ENCODE data around the gene OR1S1. TPM values are rescaled to one million over a fixed set of nuclear protein-coding genes. Genes with fewer than 3 reads are reported as not detected.
"Not testable (repeated sequence)": the region's sequence is repeated elsewhere in the genome, so short reads cannot be mapped to it uniquely, and the experiment has no call there.

The OR1S1 gene
- not detected for polyA plus RNA-seq

DNA sequence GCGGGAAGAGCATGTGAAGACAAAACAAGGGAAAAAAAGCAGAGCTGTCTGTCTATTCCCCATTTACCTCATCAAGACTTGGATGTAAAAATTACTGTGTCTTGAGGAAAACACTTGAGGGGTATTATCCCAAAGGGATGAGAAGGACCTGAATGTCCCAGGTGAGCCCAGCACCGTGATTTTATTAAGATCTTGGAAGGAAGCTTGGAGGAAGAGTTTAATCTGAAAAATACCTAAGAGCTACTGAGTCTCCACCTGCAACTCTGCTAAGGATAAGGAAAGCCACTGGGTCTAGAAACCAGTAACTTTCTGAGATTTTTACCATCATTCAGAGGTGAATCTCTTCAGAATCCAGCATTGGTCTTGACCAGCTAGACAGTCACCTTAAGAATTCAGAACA is at the start of gene OR1S1:
Gene OR1S1, plus strand, starts transcription at position 301 of the 400 bp plus-strand sequence.
- WGBS, 3 donors, result 83 to 86% (median 85%) methylated on average over 1 to 2 of the region's 2 CpGs
- H3K27ac ChIP-seq (ENCODE audit: low read depth, low read length), result not testable (repeated sequence)

DNA sequence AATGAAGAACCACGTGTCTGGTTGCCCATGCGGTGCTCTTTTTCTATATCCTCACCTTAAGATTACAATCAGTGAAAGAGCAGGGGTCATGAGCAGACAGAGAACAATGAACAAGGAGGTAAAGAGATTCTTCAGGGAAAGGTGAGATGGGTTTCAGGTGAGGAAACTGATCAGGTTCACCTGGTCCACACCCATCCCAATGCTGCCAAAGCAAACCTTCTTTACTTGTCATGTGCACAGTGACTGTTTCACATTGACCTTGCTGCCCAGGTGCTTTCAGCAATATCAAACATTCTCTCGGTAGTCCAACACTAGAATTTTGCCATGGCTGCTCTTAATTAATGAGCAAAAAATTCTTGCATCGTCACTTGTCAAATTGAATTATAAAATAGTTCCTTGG is 48.1 kb upstream of the OR1S1 start:
- H3K27ac ChIP-seq (ENCODE audit: low read depth, low read length), result no peak overlapping the region
- WGBS, 3 donors, result 57 to 84% (median 83%) methylated on average over 4 of the region's 4 CpGs

DNA sequence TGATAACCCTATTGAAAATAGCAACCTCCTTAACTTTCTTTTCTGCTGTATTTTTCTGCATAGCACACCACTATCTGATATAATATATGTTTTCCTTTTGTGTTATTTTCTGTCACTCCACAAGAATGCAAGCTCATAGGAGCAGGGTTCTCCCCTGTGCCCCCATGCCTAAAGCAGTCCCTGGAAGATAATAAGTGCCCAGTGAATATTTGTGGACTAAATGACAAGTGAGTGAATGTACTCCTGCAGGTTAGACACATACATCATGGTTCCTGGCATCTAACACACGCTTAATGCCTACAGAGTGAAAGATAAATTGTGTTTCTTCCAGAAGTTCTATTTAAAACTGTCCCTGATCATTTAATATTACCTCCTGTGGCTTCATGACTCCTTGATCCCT is 47.5 kb upstream of the OR1S1 start:
- 48 to 73% (median 64%) methylated on average over 1 of the region's 1 CpG for WGBS, 3 donors

DNA sequence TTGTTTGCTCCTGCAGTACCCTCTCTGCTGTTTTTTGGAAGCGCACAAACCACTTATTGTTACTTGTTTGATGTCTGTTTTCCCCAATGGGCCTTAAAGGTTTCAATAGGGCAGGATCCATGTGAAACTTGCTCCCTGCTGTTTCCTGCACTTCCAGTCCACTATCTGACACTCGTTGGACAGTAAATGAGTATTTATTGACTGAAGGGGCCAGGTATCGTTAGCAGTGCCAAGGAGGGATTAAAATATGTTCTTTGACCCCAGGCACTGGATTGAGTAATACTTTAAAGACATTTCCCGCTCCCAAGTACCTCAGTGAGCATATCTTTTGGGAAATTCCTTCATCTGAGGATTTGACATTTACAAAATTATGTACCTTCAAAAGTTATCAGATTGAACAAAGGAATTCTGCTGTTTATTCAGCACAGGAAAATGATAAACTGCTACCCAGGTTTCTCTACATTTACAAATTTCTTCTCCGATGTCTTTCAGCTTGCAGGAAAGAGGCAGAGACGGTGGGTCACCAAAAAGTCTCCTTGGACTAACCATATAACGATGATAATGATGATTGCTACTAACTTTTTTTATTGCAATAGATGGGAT is 46.9 kb upstream of the OR1S1 start:
- no peak overlapping the region for H3K27ac ChIP-seq (ENCODE audit: low read depth, low read length)
- 42 to 68% (median 64%) methylated on average over 7 of the region's 7 CpGs for WGBS, 3 donors

More for the DNA sequence above, 47.5 kb upstream of the OR1S1 start:
- no peak overlapping the region for H3K27ac ChIP-seq (ENCODE audit: low read depth, low read length)

DNA sequence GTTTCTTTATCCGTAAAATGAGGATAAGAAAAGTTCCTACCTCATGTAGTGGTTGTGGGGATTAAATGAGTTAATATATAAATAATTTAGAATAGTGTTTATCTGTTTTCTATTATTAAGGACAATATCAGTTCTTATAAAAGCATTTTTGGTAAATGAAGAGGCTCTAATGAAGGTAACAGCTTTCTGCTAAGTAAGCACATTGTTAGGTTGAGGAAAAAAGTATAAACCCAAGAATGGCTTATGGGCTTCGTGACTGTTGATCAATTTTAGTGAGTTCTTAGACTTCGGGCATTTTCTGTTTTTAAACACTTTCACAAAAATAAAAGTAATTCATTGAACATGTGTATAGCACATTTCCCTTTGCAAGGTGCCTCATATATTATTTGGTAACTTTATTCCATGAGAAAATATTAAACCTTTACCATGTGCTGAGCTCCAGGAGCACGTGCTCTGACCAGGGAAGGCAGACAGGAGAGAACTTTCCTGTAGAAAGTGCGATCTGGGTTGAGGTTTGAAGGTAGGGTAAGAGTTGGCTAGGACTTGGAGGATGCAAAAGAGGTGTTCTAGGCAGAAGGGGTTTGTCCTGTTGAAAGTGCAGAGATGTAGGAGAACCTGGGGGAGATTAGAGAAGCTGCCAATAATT is 35.0 kb upstream of the OR1S1 start:
- WGBS, 3 donors, result 74 to 85% (median 81%) methylated on average over 5 of the region's 5 CpGs
- no peak overlapping the region for H3K27ac ChIP-seq (ENCODE audit: low read depth, low read length)

DNA sequence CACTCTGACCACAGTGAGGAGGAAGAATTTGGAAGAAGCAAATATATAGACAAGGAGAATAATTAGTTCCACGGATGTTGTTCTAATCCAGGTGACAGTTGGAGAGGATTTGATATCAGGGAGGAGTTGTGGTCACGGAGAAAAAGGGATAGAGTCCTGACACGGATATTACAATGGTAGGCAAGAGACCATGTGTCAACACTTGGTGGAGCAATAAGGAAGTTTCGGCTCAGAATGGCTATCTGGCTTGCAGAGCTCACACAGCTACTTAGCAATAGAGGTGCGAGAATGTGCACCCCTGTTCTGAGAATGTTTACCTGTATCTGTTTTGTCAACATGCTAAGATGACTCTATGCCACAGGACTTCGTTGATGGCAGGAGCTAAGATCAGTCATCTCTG is 34.1 kb upstream of the OR1S1 start:
- 77 to 86% (median 84%) methylated on average over 6 of the region's 6 CpGs for WGBS, 3 donors
- no peak overlapping the region for H3K27ac ChIP-seq (ENCODE audit: low read depth, low read length)

DNA sequence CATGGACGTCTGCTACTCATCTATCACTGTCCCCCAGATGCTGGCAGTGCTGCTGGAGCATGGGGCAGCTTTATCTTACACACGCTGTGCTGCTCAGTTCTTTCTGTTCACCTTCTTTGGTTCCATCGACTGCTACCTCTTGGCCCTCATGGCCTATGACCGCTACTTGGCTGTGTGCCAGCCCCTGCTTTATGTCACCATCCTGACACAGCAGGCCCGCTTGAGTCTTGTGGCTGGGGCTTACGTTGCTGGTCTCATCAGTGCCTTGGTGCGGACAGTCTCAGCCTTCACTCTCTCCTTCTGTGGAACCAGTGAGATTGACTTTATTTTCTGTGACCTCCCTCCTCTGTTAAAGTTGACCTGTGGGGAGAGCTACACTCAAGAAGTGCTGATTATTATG is 32.9 kb upstream of the OR1S1 start:
- 66 to 76% (median 75%) methylated on average over 7 of the region's 7 CpGs for WGBS, 3 donors
- no peak overlapping the region for H3K27ac ChIP-seq (ENCODE audit: low read depth, low read length)

DNA sequence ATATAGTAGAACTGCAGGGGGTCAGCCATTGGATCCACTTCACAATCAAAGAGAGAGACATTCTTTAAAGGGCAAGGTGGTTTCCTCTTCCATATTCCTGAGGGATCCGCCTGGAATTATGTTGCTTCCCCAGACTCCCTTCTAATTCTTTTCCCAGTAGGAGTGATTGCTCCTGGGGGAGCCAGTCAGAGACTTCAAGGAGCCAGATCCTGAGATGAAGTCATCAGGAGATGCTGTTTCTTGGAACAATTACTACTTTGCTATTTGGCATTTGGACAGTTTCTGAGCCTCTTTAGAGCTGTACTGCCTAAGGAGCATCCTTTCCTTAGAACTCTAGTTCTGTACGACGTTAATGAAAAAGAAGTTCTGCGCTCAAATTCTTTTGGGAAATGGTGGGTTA is 25.6 kb upstream of the OR1S1 start:
- WGBS, 3 donors, result 70 to 90% (median 81%) methylated on average over 4 of the region's 4 CpGs
- H3K27ac ChIP-seq (ENCODE audit: low read depth, low read length), result no peak overlapping the region

DNA sequence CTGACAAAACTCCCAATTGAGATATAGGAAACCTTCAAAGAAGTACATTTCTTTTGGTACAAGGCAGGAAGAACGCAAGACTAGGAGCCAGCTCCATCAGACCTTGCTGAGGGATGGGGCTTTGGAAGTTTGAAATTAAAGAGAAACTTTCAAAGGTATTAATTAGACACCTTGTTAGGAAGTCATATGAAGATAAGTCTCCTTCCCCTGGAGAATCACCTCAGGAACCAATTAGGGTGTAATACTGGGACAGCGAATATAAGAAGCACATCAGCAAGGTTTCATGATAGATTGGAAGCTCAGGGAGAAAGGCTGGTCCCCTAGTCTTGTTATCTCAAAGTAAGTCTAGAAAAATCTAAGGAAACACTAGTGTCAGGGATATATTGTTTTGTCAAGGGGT is 23.8 kb upstream of the OR1S1 start, which contains the start of gene OR9Q2:
Gene OR9Q2, plus strand, starts transcription at position 301 of the 400 bp plus-strand sequence. CDS start 1,421 bp downstream, outside the sequence.
- 84 to 91% (median 90%) methylated on average over 2 of the region's 2 CpGs for WGBS, 3 donors
- no peak within 1 kb of the TSS for H3K27ac ChIP-seq (ENCODE audit: low read depth, low read length)

DNA sequence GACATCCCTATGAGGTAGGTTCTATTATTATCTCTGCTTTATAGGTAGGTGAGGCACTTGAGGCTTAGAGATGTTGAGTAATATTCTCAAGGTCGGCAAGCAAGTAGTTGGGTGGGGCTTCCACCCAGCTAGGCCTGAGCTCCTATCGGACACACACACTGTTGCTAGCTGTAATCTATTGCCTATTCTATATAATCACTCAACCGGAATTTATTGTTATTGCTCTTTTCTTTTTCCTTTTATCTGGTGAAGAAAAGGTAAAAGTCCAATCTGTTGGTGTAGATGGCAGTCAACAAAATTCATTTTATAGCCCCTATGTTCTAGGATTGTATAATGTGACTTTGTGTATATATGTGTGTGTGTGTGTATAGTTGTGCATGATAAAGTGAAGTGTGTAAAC is 20.3 kb upstream of the OR1S1 start:
- H3K27ac ChIP-seq (ENCODE audit: low read depth, low read length), result no peak overlapping the region
- WGBS, 3 donors, result 71 to 83% (median 77%) methylated on average over 3 of the region's 3 CpGs

DNA sequence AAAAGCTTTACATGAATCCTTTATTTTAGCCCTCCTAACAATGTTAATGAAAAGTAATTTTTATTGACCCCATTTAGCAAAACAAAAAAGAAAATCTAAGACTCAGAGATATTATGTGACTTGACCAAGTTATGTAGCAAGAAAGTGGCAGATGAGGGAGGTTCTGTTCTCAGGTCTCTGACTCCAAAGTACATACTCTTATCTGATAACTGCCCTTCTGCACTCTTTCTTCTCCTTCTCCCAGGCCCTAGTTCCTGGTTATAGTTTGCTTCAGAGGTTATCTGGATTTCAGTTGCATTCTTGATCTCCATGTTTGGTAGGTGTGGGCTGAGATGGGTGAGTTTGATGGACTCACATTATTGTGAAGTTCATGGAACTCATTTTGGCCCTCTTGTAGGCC is 19.1 kb upstream of the OR1S1 start:
- no peak overlapping the region for H3K27ac ChIP-seq (ENCODE audit: low read depth, low read length)

DNA sequence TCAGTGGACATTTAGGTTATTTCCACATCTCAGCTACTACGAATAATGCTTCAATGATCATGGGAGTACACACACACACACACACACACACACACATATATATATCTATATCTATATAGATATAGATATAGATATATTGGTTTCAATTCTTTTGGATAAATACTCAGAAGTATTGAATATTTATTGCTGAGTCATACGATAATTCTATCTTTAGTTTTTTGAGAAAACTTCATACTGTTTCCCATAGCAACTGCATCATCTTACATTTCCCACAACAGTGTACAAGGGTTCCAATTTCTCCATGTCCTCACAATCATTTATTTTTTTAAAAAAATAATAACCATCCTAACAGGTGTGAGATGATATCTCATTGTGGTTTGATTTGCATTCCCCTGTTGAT is 16.6 kb upstream of the OR1S1 start:
- no peak overlapping the region for H3K27ac ChIP-seq (ENCODE audit: low read depth, low read length)
- WGBS, 3 donors, result 85 to 93% (median 89%) methylated on average over 2 of the region's 2 CpGs

DNA sequence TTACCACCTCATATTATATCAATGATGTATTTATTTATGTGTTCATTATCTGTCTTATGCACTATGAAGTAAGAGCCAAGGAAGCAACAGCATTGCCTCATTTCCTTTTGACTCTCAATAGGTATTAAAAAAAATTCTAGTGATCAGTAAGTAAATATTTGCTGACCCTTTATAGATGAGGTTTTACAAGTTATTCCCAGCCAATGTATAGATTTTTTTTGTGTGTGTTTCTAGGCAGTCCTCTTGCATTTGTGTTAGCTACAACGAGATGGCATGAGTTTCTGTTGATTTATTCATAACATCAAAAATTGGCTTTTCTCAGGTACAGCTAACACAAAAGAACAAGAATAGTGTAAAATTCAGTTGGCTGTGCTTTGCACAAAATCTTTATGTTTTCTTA is 13.2 kb upstream of the OR1S1 start:
- 28 to 70% (median 65%) methylated on average over 1 of the region's 1 CpG for WGBS, 3 donors
- H3K27ac ChIP-seq (ENCODE audit: low read depth, low read length), result no peak overlapping the region

DNA sequence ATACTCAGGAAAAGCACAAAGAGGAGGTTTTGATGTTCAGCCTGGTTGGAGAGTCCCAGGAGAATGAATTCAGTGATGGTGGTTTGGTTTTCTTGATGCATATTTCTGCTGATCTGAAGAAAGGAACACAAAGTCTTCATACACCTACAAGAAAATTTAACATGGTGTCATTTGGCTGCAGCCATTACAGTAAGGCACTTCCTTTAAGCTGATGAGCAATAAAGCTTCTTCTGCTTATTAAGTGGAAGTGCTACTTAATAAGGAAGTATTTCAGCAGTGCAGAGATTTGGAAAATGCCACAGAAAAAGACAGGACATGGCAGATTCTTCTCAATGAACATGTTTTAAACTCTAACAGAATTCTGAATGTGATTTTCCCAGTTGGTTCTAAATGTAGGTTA is 8.5 kb upstream of the OR1S1 start, which contains the start of gene OR1S2:
Gene OR1S2, minus strand, starts transcription at position 101 of the 400 bp plus-strand sequence. Its CDS starts 0 bp downstream, at position 101.
- H3K27ac ChIP-seq (ENCODE audit: low read depth, low read length), result no peak within 1 kb of the TSS

DNA sequence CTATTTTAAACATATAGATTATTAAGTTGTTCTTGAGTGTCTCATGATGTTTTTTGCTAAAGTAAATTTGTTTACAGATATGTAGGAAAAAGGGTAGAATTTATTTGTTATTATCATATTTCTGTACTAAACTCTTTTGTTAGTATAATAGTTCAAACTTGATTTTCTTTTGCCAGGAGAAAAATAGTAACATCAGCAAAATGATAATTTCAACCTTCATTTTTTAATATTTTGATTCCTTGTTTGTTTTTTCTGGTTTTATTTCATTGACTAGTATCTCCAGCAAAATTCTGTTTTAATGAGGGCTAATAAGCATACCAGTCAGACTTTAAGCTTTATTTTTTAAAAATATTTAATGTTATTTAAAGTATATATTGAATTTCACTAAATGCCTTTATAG is 4.0 kb downstream of the OR1S1 start:
- no peak overlapping the region for H3K27ac ChIP-seq (ENCODE audit: low read depth, low read length)

DNA sequence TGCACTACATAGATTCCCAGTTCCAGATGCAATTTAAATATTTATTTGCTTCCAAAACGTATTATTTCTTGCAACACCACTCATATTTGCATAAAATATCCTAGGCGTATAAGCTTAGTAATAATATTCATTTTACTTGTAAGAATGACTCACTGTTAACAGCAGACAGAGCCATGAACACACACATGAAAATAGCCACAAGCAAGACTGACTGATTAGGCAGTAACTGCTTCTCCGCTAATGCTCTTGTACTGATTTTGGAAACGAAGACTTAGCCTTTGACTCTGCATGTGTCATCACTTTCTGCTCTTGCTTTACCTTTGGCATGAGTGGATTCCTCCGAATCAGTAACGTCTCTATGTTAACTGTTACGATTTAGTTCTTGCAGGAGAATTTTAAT is 10.2 kb downstream of the OR1S1 start:
- no peak overlapping the region for H3K27ac ChIP-seq (ENCODE audit: low read depth, low read length)
- 73 to 80% (median 74%) methylated on average over 7 of the region's 7 CpGs for WGBS, 3 donors

DNA sequence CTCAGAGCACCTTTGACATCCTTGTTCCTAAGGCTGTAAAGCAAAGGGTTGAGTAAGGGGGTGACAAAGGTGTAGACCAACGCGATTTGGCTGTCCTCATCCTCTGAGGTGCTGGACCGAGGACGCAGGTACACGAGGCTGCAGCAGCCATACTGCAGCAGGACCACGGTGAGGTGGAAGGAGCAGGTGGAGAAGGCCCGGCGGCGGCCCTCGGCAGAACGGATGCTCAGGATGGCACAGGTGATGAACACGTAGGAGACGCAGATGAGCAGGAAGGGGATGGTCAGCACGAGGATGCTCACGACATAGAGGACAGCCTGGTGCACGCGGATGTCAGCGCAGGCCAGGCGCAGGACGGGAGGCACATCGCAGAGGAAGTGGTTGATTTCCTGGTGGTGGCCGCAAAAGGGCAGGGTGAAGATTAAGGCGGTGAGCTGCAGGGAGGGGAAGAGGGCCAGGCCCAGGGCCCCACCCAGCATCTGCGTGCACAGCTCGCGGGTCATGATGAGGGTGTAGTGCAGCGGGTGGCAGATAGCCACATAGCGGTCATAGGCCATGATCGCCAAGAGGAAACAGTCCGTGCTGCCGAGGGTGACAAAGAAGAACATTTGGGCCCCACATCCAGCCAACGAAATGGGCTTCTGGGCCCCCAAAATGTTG is 15.6 kb downstream of the OR1S1 start:
- WGBS, 3 donors, result 90 to 92% (median 91%) methylated on average over 32 of the region's 32 CpGs
- H3K27ac ChIP-seq (ENCODE audit: low read depth, low read length), result no peak overlapping the region

DNA sequence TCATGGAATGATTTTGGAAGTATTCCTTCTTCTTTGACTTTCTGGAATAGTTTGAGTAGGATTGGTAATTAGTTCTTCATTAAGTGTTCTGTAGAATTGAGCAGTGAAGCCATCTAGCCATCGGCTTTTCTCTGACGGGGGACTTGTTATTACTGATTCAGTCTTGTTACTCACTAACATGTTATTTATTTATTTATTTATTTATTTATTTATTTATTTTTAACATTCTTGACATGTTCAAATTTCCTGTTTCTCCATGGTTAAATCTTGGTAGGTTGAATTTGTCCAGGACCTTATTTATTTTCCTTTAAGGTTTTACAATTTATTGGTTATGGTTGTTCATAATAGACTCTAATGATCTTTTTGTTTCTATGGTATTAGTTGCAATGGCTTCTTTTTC is 31.4 kb downstream of the OR1S1 start:
- H3K27ac ChIP-seq (ENCODE audit: low read depth, low read length), result no peak overlapping the region
- WGBS, 3 donors, result 95 to 100% (median 97%) methylated on average over 2 of the region's 2 CpGs

DNA sequence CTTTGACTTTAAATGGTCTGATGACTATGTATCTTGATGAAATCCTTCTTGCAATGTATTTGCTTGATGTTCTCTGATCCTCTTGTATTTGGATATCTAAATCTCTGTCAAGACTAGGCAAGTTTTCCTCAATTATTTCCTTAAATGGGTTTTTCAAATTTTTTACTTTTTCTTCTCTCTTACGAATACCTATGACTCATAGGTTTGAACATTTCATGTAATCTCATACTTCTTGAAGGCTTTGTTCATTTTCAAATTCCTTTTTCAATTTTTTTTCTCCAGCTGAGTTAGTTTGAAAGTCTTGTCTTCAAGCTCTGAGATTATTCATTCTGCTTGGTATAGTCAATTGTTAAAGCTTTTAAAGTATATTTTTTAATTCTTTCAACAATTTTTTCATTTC is 42.4 kb downstream of the OR1S1 start:
- 66 to 94% (median 82%) methylated on average over 1 of the region's 1 CpG for WGBS, 3 donors

DNA sequence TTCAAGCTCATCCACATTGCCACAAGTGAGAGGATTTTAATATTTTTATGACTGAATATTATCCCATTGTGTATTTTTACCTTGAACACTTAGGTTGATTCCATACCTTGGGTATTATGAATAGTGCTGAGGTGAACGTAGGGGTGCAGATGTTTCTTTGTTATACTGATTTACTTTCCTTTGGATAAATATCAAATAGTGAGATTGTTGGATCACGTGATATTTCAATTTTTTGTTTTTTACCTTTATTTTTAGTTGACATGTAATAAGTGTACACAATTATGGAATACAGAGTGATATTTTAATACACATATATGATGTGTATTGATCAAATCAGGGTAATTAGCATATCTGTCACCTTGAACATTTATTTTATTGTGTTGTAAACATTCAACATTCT is 47.5 kb downstream of the OR1S1 start:
- WGBS, 3 donors, result 64 to 78% (median 77%) methylated on average over 2 of the region's 2 CpGs
- no peak overlapping the region for H3K27ac ChIP-seq (ENCODE audit: low read depth, low read length)

More for the DNA sequence above, 42.4 kb downstream of the OR1S1 start:
- no peak overlapping the region for H3K27ac ChIP-seq (ENCODE audit: low read depth, low read length)
